AG09319 (cell line): Measurements from ENCODE around the gene EXOC2.
"Not testable (repeated sequence)": the region's sequence is repeated elsewhere in the genome, so short reads cannot be mapped to it uniquely, and the experiment has no call there.

Experiments used
- DNase-seq: peaks from one replicate; pipeline ENCODE4 v3.0.0-alpha.2; 2010; ENCODE audit warnings: low read depth; ENCODE audit errors: extremely low read depth
- TF ChIP-seq, protein P1 (sequence below): IDR thresholded peaks from 2 replicates; pipeline ENCODE4 v1.5.1; 2011; ENCODE audit warnings: low read depth, mild to moderate bottlenecking, inconsistent platforms, low read length, moderate library complexity

EXOC2 gene

DNA sequence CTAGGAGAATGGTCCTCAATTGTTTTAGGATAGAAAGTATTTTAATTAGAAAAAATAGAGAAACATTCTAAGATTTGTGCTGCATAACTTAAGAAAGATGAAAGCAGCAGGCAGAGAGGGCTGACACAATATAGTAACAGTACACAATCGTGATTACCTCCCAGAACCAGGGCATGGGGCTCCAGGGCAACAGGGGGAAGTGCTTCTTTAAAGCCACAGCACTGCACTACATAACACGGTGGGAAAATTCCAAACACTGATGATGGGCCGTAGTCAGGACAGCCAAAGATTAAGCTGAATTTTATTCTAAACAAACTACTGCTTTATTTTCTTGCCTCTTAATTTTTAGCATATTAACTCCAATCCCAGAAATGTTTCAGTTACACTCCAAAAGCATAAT, 14.4 kb downstream of the EXOC2 start:
- no peak for DNase-seq
- TF ChIP-seq, protein P1, sequence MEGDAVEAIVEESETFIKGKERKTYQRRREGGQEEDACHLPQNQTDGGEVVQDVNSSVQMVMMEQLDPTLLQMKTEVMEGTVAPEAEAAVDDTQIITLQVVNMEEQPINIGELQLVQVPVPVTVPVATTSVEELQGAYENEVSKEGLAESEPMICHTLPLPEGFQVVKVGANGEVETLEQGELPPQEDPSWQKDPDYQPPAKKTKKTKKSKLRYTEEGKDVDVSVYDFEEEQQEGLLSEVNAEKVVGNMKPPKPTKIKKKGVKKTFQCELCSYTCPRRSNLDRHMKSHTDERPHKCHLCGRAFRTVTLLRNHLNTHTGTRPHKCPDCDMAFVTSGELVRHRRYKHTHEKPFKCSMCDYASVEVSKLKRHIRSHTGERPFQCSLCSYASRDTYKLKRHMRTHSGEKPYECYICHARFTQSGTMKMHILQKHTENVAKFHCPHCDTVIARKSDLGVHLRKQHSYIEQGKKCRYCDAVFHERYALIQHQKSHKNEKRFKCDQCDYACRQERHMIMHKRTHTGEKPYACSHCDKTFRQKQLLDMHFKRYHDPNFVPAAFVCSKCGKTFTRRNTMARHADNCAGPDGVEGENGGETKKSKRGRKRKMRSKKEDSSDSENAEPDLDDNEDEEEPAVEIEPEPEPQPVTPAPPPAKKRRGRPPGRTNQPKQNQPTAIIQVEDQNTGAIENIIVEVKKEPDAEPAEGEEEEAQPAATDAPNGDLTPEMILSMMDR: no peak

DNA sequence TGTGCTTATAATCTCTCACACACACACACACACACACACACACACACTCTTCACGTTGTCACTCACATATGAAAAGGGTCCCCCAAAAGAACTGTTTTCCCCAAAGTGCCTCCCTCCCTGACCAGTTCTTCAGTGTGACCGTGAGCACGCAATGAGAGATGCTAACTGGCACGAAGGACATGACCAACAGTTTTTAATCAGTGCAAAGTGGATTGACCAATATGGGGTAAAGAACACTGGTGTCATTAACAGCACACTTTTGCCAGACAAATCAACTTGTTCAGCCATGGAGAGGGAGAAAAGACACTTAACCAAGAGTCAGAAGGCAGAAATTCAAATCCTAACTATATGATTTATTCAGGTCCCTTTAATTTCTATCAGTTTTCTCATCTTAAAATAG, 15.0 kb downstream of the EXOC2 start:
- no peak for DNase-seq
- TF ChIP-seq, protein P1: no peak

DNA sequence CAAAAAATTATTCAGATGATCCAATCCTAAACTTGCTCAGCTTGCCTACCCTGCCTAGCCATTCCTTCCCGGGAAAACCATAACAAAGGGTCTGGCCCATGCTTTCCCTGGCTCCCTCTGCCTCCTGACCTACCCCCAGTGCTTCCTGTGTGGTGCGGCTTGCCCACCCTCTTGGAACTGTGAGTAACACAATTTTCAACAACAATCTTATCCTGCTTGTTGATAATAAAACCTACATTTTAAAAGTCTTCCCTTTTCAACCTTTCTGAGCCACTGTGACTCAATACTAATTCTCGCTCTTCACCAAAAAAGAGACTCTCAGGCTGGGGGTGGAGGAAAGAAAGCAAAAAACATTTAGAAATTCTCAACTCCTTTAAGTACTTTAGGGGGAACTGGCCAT, 18.0 kb downstream of the EXOC2 start:
- TF ChIP-seq, protein P1: no peak

DNA sequence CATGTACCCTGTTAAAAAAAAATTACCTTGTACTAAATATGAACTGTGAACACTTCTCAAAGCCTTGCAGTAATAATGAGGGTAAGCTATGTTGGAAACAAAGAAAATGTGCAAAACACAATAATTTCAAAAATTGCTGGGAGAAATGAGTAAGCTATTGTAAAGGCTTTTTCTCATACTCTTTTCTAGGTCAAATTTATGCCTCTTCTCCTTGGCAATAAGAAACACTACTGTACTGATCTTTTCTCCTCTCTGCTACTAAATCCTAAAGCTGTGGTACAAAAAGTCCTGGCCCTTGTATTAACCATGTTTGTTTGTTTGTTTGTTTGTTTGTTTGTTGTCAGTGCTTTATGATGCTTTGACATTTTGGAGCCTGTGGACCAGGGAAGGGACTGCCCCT, 18.5 kb downstream of the EXOC2 start:
- no peak for DNase-seq
- TF ChIP-seq, protein P1: no peak

More for the DNA sequence above, 18.0 kb downstream of the EXOC2 start:
- no peak for DNase-seq

DNA sequence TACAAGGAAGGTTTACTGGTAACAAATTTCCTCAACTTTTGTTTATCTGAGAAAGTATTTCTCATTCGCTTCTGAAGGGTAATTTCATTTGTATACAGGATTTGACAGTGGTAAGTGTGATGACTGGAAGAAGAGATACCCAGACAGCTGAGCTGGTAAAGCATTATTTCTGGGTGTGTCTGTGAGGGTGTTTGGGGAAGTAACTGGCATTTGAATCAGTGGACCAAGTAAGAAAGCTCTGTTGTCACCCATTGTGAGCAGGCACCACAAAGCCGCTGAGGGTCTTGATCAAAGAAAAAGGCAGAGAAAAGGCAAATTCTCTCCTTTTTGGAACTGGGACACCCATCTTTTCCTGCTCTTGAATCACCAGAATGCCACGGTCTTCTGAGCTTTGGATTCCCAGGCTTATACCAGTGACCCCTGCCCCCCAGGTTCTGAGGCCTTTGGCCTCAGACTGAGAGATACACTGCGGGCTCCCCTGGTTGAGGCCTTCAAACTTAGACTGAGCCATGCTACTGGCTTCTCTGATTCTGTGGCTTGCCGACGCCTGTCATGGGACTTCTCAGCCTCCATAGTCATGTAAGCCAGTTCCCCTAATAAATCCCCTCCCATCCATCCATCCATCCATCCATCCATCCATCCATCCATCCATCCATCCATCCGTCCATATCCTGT, 25.5 kb downstream of the EXOC2 start:
- TF ChIP-seq, protein P1: no peak
- no peak for DNase-seq

DNA sequence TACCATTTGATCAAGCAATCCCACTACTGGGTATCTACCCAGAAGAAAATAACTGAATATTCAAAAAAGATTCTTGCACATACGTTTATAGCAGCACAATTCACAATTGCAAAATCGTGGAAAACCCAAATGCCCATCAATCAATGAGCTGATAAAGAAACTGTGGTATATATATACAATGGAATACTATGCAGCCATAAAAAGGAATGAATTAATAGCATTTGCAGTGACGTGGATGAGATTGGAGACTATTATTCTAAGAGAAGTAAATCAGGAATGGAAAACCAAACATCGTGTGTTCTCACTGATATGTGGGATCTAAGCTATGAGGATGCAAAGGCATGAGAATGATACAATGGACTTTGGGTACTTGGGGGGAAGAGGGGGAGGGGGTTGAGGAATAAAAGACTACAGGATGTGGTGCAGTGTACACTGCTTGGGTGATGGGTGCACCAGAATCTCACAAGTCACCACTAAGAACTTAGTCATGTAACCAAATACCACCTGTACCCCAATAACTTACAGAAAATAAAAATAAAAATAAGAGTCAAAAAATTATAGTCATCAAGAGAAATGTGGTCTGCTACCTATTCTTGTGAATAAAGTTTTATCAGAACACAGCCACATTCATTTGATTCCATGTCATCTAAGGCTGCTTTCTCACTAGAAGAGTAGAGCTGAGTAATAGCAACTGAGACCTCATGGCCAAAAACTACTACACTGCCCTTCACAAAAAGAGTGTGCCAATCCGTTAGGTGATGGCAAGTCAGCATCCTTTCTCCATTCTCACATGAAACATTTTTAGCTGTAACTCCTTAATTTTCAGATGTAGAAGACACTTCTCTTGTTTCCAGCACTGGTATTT, 27.3 kb downstream of the EXOC2 start:
- TF ChIP-seq, protein P1: no peak
- DNase-seq: no peak

DNA sequence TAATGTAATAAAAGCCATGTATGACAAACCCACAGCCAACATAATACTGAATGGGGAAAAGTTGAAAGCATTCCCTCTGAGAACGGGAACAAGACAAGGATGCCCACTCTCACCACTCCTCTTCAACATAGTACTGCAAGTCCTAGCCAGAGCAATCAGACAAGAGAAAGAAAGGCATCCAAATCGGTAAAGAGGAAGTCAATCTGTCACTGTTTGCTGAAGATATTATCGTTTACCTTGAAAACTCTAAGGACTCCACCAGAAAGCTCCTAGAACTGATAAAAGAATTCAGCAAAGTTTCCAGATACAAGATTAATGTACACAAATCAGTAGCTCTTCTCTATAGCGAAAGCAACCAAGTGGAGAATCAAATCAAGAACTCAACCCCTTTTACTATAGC, 29.2 kb downstream of the EXOC2 start:
- DNase-seq: not testable (repeated sequence)
